Activated CD4-positive, alpha-beta T cell treated with anti-CD3 and anti-CD28 coated beads for 36 hours (primary cell): ENCODE results near the gene CFAP97D1. TPM values are rescaled to one million over a fixed set of nuclear protein-coding genes. Genes with fewer than 3 reads are reported as not detected.
"Not testable (repeated sequence)": the region's sequence is repeated elsewhere in the genome, so short reads cannot be mapped to it uniquely, and the experiment has no call there.

Experiments
- ATAC-seq: fragments of 200-7000 bp; cut with Tn5 transposase; one replicate; pipeline ENCODE4 v1.10.0; 2021; ENCODE audit warnings: mild to moderate bottlenecking, moderate library complexity
- CTCF ChIA-PET: fragments of 350-600 bp; sonication (Branson Sonifier 250); formaldehyde crosslinking; loops from one replicate; lab custom pipeline; 2021; ENCODE audit warnings: antibody characterized with exemption; lab: Charles Lee
- POLR2A ChIA-PET: fragments of 350-600 bp; sonication (Branson Sonifier 250); formaldehyde crosslinking; loops from one replicate; lab custom pipeline; 2021; ENCODE audit warnings: antibody characterized with exemption, inconsistent platforms; lab: Charles Lee
- DNase-seq: peaks from one replicate; pipeline ENCODE4 v3.0.0-alpha.2; 2020
- H3K27ac Mint-ChIP-seq: one replicate; pipeline ENCODE4 v1.8.0; 2021; ENCODE audit warnings: mixed read lengths
- H3K27me3 Mint-ChIP-seq: one replicate; pipeline ENCODE4 v1.8.0; 2021; ENCODE audit warnings: mixed read lengths
- H3K36me3 Mint-ChIP-seq: one replicate; pipeline ENCODE4 v1.8.0; 2021; ENCODE audit warnings: low read depth, mixed read lengths
- H3K4me1 Mint-ChIP-seq: one replicate; pipeline ENCODE4 v1.8.0; 2021; ENCODE audit warnings: mixed read lengths
- H3K4me3 Mint-ChIP-seq: one replicate; pipeline ENCODE4 v1.8.0; 2021; ENCODE audit warnings: mild to moderate bottlenecking, moderate library complexity, mixed read lengths
- H3K9me3 Mint-ChIP-seq: one replicate; pipeline ENCODE4 v1.8.0; 2021; ENCODE audit warnings: low read depth, mixed read lengths
- intact Hi-C, 2 experiments: fragments of 100-400 bp; cut with DNase I in 1 of 2; cut with micrococcal nuclease in 1 of 2; formaldehyde crosslinking; loops; one replicate each; pipeline versions ENCODE4 v1.14.2 to v1.15.1; 2022 to 2024; cut with DNase I, micrococcal nuclease
- total RNA-seq, 2 experiments: library from RNA; stranded (reverse); gene quantifications; one replicate each; pipeline ENCODE4 v1.2.3, GENCODE V29; 2021

Gene CFAP97D1
- total RNA-seq, 2 experiments from 2014 or later = not detected

GRCh38 chr17:43798024-43798423, 17.8 kb downstream of the CFAP97D1 start:
- intact Hi-C loops, H3K9me3 Mint-ChIP-seq, H3K27ac Mint-ChIP-seq, DNase-seq, H3K36me3 Mint-ChIP-seq, H3K4me1 Mint-ChIP-seq, POLR2A ChIA-PET, ATAC-seq, H3K4me3 Mint-ChIP-seq: not testable (repeated sequence)
- H3K27me3 Mint-ChIP-seq = peaks cover 20% of the 10 kb centered on the region
- CTCF ChIA-PET = interaction anchor here (0.6 kb wide), 1 partner anchor 1000 kb away, joined by 3 read pairs; no protein-coding TSS in a partner anchor

DNA sequence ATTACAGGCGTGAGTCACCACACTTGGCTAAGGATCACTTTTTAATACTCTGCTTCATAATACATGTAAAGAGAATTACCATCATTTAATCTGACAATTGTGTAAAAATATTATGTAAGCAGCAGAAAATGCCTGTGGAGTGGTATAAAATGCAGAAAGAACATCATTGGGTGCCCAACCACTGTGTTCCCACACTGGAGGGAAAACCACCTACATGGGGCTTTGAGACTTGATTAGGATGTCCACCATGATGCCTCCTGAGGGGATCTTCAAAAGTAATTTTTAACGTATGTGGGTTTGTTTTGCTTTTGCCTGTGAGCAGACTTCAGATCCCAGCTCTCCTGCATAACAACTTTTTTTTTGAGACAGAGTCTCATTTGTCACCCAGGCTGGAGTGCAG, 18.8 kb downstream of the CFAP97D1 start:
- CTCF ChIA-PET = no interaction called here

DNA sequence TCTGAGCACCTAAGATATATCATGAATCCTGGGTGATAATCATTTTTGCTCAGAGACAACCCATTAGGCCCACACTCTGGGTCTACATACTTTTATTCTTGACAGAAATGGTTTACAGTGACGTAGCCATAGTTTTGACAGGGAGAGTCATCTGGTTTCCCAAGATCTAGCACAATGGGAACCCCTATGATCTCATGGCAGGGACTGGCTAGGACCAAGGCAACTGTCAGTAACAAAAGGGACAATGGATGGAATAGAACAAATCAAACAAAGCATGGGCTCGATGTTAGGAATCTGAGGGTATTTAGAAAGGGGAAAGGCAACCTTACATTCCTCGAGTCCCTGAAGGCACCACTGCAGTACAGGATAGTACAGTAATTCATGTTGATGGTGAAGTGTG, 20.5 kb downstream of the CFAP97D1 start:
- intact Hi-C loops = no loop called here
- Mint-ChIP-seq H3K27me3 (peaks cover 16% of the 10 kb centered on the region), H3K9me3 (no peaks in the 10 kb centered on the region), H3K27ac (no peak overlapping the region), H3K36me3 (no peaks in the 10 kb centered on the region), H3K4me3 (no peak overlapping the region), H3K4me1 (no peaks in the 10 kb centered on the region)
- ATAC-seq = no peak
- ChIA-PET CTCF (interaction anchor here (1.8 kb wide), 1 partner anchor 34 kb away, joined by 8 read pairs; no protein-coding TSS in a partner anchor), POLR2A (no interaction called here)
- DNase-seq = no peak

More for the DNA sequence above, 18.8 kb downstream of the CFAP97D1 start:
- Mint-ChIP-seq H3K4me1 (no peaks in the 10 kb centered on the region), H3K27ac (no peak overlapping the region), H3K36me3 (no peaks in the 10 kb centered on the region), H3K27me3 (peaks cover 18% of the 10 kb centered on the region), H3K9me3 (no peaks in the 10 kb centered on the region), H3K4me3 (no peak overlapping the region)
- POLR2A ChIA-PET = no interaction called here
- no peak for ATAC-seq
- DNase-seq = no peak
- intact Hi-C loops = no loop called here

GRCh38 chr17:43801844-43802243, 21.6 kb downstream of the CFAP97D1 start:
- Mint-ChIP-seq H3K27ac (no peak overlapping the region), H3K4me1 (no peaks in the 10 kb centered on the region), H3K9me3 (no peaks in the 10 kb centered on the region), H3K4me3 (no peak overlapping the region), H3K27me3 (peaks cover 13% of the 10 kb centered on the region), H3K36me3 (no peaks in the 10 kb centered on the region)
- ChIA-PET POLR2A (no interaction called here), CTCF (interaction anchor here (1.8 kb wide), 1 partner anchor 35 kb away, joined by 8 read pairs; no protein-coding TSS in a partner anchor)
- ATAC-seq (no peak), DNase-seq (no peak)
- intact Hi-C loops = no loop called here

- no peaks in the 10 kb centered on the region for H3K4me1 Mint-ChIP-seq
- H3K27ac Mint-ChIP-seq = no peak overlapping the region
- ChIA-PET CTCF (interaction anchor here (0.6 to 0.9 kb wide), 3 partner anchors 38 to 749 kb away, joined by 3 read pairs; no protein-coding TSS in a partner anchor), POLR2A (no interaction called here)
- H3K27me3 Mint-ChIP-seq = peaks cover 9% of the 10 kb centered on the region
- no peaks in the 10 kb centered on the region for H3K36me3 Mint-ChIP-seq
- H3K9me3 Mint-ChIP-seq = no peaks in the 10 kb centered on the region
- DNase-seq (no peak), ATAC-seq (no peak)
- H3K4me3 Mint-ChIP-seq = no peak overlapping the region
- intact Hi-C loops = no loop called here
Observed at GRCh38 chr17:43803758-43804157, 23.5 kb downstream of the CFAP97D1 start.

- ChIA-PET CTCF (no interaction called here), POLR2A (no interaction called here)
- intact Hi-C loops = no loop called here
- no peaks in the 10 kb centered on the region for H3K4me1 Mint-ChIP-seq
- H3K27me3 Mint-ChIP-seq = peaks cover 6% of the 10 kb centered on the region
- ATAC-seq (no peak), DNase-seq (no peak)
- H3K9me3 Mint-ChIP-seq = no peaks in the 10 kb centered on the region
- no peak overlapping the region for H3K4me3 Mint-ChIP-seq
- H3K36me3 Mint-ChIP-seq = no peaks in the 10 kb centered on the region
- H3K27ac Mint-ChIP-seq = no peak overlapping the region
Observed at GRCh38 chr17:43805117-43805516, 24.9 kb downstream of the CFAP97D1 start.

DNA sequence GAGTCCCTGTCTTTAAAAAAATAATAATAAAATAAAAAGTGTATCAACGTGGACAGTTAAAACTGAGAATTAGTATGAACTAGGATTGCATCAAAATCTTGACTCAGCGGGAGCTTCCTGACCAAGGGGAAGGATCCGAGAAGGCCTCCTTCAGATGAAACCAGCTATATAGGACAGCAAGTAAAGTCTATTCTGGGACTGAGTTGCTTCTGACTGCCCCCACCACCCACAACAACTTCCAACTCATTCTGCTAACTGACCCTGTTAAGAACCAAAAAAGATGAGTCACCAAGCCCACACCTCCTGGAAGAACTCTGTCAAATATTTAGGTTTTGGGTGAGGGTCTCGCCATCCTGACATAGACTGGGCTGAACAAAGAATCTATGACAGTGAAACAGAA, 27.8 kb downstream of the CFAP97D1 start:
- DNase-seq (no peak), ATAC-seq (no peak)
- Mint-ChIP-seq H3K9me3 (no peaks in the 10 kb centered on the region), H3K4me1 (no peaks in the 10 kb centered on the region), H3K27me3 (peaks cover 6% of the 10 kb centered on the region), H3K27ac (no peak overlapping the region), H3K4me3 (no peak overlapping the region), H3K36me3 (no peaks in the 10 kb centered on the region)
- intact Hi-C loops = no loop called here
- CTCF ChIA-PET = interaction anchor here (0.7 to 1.0 kb wide), 2 partner anchors 11 to 87 kb away, joined by 3 read pairs; no protein-coding TSS in a partner anchor
- POLR2A ChIA-PET = no interaction called here

DNA sequence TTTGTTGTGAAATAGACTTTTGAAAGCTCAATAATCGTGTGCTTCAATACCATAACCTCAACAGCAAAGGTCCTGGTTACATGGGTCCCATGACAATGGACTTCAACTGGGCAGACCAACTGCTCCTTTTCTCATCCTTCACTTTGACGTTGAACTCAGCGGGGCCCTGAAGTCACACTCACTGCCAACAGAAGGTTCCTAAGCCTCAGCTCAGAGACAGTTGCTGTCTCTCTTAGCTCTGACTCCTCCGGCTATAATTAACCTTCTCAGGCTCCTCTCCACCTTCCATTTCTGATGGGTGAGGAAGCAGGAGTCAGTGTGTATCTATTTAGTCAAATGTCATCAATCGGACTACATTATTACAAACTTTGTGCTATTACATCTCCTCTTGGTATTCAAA, 28.9 kb downstream of the CFAP97D1 start:
- ATAC-seq (no peak), DNase-seq (no peak)
- Mint-ChIP-seq H3K27me3 (peaks cover 4% of the 10 kb centered on the region), H3K36me3 (no peaks in the 10 kb centered on the region), H3K27ac (no peak overlapping the region), H3K4me1 (no peaks in the 10 kb centered on the region), H3K4me3 (no peak overlapping the region), H3K9me3 (no peaks in the 10 kb centered on the region)
- intact Hi-C loops = no loop called here
- ChIA-PET CTCF (interaction anchor here (0.6 to 1.0 kb wide), 2 partner anchors 9 to 115 kb away, joined by 3 read pairs; no protein-coding TSS in a partner anchor), POLR2A (no interaction called here)

- Mint-ChIP-seq H3K27ac (no peak overlapping the region), H3K36me3 (no peaks in the 10 kb centered on the region), H3K9me3 (no peaks in the 10 kb centered on the region), H3K4me3 (no peak overlapping the region), H3K4me1 (no peaks in the 10 kb centered on the region), H3K27me3 (peaks cover under 1% of the 10 kb centered on the region)
- ChIA-PET POLR2A (no interaction called here), CTCF (no interaction called here)
- no peak for DNase-seq
- no peak for ATAC-seq
- intact Hi-C loops = no loop called here
Observed at GRCh38 chr17:43810226-43810715, 30.0 kb downstream of the CFAP97D1 start.

- H3K4me3 Mint-ChIP-seq = no peak overlapping the region
- H3K9me3 Mint-ChIP-seq = no peaks in the 10 kb centered on the region
- no peaks in the 10 kb centered on the region for H3K36me3 Mint-ChIP-seq
- ChIA-PET POLR2A (no interaction called here), CTCF (no interaction called here)
- no peaks in the 10 kb centered on the region for H3K27me3 Mint-ChIP-seq
- no peaks in the 10 kb centered on the region for H3K4me1 Mint-ChIP-seq
- no peak for ATAC-seq
- no peak overlapping the region for H3K27ac Mint-ChIP-seq
- intact Hi-C loops = no loop called here
- DNase-seq = no peak
Observed at GRCh38 chr17:43810823-43811222, 30.6 kb downstream of the CFAP97D1 start.

GRCh38 chr17:43812396-43813265, 32.4 kb downstream of the CFAP97D1 start:
- ATAC-seq (no peak), DNase-seq (no peak)
- no peak overlapping the region for H3K27ac Mint-ChIP-seq
- no peaks in the 10 kb centered on the region for H3K27me3 Mint-ChIP-seq
- no peaks in the 10 kb centered on the region for H3K9me3 Mint-ChIP-seq
- no peak overlapping the region for H3K4me3 Mint-ChIP-seq
- intact Hi-C loops = no loop called here
- no peaks in the 10 kb centered on the region for H3K4me1 Mint-ChIP-seq
- H3K36me3 Mint-ChIP-seq = no peaks in the 10 kb centered on the region
- CTCF ChIA-PET = interaction anchor here (0.7 kb wide), 1 partner anchor 34 kb away, joined by 3 read pairs; no protein-coding TSS in a partner anchor
- POLR2A ChIA-PET = no interaction called here

DNA sequence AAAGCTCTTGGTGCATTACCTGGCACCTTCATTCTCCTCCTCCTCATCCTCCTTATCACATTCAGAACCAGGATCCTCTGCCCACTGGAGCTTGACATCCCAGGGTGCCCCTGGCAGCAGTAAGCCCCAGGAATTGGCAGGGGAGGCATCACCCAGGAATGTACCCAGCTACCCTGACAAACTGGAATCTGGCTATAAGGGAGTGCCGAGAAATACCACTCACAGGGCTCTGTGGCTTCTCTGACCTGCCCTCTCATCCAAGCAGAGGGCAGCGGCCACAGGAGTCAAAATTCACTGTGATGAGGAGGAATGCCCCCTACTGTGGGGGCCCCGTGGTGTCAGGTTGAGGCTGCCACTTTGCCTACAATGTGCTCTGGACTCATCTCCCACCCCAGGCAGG, 33.2 kb downstream of the CFAP97D1 start:
- H3K4me3 Mint-ChIP-seq = no peak overlapping the region
- no peaks in the 10 kb centered on the region for H3K9me3 Mint-ChIP-seq
- ATAC-seq (no peak), DNase-seq (no peak)
- POLR2A ChIA-PET = no interaction called here
- no peaks in the 10 kb centered on the region for H3K4me1 Mint-ChIP-seq
- CTCF ChIA-PET = interaction anchor here (0.7 kb wide), 1 partner anchor 33 kb away, joined by 3 read pairs; no protein-coding TSS in a partner anchor
- intact Hi-C loops = no loop called here
- no peaks in the 10 kb centered on the region for H3K36me3 Mint-ChIP-seq
- H3K27ac Mint-ChIP-seq = no peak overlapping the region
- no peaks in the 10 kb centered on the region for H3K27me3 Mint-ChIP-seq
